ENCODE results near the gene SMG6.

SMG6 gene

DNA sequence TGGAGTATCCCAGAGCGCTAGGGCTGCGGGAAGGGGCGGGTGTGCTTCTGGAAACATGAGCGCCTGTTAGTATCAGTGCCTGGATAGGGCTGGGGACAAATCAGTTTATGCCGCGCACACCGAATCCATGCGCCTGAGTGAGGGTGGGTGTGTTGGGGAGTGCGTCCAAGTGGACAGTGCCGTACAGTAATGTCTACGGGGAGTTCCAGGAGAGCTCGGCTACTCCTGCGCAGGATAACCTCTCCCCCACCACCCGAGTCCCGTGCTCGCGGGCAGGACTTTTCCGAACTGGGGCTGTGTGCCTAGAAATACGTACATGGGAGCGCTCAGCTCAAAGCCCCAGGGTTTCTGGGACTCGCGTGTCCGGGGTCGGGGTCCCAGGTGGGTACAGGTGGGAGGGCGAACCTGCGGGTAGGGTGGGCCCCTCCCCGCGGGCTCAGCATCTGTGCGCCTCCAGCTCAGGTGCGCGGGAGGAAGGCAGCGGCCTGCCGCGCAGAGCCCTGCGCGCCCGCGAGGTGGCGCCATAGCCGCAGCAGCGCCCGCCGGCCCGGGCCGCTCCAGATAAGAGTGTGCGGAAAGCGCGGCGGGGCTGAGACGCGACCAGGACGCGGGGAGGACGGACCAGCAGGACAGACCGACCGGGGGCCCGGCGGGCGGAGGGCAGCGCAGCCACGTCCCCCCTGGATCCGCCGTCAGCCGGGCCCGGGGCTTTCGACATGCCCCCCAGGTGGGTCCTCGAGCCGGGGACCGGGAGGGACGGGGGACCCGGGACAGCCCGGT lies 248.9 kb downstream of the SMG6 start, which contains the start of gene HIC1:
Gene HIC1 (plus strand): TSS at position 592 of the 780 bp plus-strand sequence. CDS start 1,588 bp downstream, outside the sequence.
- TF ChIP-seq, protein P1, sequence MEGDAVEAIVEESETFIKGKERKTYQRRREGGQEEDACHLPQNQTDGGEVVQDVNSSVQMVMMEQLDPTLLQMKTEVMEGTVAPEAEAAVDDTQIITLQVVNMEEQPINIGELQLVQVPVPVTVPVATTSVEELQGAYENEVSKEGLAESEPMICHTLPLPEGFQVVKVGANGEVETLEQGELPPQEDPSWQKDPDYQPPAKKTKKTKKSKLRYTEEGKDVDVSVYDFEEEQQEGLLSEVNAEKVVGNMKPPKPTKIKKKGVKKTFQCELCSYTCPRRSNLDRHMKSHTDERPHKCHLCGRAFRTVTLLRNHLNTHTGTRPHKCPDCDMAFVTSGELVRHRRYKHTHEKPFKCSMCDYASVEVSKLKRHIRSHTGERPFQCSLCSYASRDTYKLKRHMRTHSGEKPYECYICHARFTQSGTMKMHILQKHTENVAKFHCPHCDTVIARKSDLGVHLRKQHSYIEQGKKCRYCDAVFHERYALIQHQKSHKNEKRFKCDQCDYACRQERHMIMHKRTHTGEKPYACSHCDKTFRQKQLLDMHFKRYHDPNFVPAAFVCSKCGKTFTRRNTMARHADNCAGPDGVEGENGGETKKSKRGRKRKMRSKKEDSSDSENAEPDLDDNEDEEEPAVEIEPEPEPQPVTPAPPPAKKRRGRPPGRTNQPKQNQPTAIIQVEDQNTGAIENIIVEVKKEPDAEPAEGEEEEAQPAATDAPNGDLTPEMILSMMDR (conservative IDR thresholded peaks at IDR 0.05), result peak; percentile 98
- H3K27ac ChIP-seq, result peak within 1 kb of the TSS; percentile 54

DNA sequence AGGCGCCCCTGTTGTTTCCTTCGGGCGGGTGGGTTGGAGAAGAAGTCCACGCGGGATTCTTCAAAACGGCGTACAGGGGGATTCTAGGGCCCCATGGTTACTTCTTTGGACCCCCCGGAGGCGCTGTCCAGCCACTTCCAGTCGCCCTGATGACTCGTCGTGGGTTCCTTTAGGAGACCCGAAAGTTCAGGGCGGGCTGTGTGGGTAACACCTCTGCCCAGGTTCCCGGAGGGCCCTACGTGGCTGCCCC lies 249.4 kb downstream of the SMG6 start:
- peak overlapping the region; percentile 54 for H3K27ac ChIP-seq
- TF ChIP-seq, protein P1 (conservative IDR thresholded peaks at IDR 0.05), result no peak

DNA sequence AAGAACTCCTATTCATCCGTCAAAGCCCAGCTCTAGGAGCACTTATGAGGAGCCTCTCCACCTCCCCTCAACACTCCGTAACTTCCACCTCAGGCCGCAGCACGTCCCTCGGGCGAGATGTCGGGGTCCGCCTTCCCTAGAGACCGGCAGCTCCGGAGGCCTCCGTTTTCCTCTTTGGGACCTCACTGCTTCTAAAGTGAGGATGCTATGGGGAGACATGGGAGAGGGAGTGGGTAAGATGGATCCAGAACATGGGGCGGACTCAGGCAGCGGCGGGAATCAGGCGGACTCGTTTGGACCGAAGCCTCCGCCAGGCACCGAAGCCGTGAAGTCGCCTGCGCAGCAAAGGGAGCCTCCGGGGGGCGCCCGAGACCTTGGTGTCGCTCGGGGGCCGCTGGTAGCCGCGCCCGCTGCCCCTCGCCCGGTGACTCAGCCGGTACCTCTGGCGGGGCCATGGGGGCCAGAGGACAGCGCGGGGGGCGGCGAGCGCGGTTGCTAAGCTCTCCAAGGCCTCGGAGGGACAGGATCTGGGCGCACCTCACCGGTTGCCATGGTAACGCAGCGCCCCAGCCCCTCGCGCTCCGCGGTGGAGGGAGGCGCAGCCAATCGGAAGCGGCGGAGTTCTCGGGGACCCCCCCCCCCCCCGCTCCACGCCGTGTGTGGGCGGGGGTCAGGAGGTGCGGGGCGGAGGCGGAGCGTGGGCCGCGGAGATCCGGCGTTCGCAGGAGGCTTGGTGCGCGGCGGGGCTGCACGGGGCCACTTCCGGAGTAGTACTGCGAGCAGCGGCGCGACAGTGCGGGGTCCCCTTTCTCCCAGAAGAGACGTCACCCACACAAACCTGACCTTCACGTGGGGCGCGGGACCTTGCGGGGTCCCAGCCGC lies 250.0 kb downstream of the SMG6 start:
- TF ChIP-seq, protein P1 (conservative IDR thresholded peaks at IDR 0.05), result peak; percentile 90
- peak overlapping the region; percentile 54 for H3K27ac ChIP-seq

DNA sequence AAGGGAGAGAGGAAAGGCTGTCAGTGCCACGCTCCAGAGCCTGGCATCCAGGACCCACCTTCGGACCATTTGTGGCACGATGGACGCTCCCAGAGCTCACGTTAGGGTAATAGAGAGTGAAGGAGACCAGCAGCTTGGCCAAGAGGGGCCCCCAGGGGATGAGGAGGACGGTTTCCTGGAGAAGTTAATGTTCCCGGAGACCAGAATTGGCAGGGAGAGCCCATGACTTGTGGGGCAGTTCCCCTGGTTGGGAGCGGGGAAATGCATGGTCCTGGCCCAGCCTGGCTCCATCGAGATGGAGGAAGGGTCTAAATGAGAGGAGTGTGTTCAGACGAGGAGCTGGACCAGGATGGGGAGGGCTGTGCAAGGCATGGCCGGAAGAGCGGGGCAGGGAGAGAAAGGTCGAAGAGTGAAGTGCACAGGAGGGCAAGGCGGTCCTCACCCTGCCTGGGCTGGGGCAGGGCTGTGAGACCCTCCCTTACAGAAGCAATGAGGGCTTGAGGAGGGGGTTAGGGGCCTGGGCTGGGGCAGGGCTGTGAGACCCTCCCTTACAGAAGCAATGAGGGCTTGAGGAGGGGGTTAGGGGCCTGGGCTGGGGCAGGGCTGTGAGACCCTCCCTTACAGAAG lies 251.5 kb downstream of the SMG6 start:
- H3K27ac ChIP-seq, result no peak overlapping the region
- TF ChIP-seq, protein P1 (conservative IDR thresholded peaks at IDR 0.05), result no peak

DNA sequence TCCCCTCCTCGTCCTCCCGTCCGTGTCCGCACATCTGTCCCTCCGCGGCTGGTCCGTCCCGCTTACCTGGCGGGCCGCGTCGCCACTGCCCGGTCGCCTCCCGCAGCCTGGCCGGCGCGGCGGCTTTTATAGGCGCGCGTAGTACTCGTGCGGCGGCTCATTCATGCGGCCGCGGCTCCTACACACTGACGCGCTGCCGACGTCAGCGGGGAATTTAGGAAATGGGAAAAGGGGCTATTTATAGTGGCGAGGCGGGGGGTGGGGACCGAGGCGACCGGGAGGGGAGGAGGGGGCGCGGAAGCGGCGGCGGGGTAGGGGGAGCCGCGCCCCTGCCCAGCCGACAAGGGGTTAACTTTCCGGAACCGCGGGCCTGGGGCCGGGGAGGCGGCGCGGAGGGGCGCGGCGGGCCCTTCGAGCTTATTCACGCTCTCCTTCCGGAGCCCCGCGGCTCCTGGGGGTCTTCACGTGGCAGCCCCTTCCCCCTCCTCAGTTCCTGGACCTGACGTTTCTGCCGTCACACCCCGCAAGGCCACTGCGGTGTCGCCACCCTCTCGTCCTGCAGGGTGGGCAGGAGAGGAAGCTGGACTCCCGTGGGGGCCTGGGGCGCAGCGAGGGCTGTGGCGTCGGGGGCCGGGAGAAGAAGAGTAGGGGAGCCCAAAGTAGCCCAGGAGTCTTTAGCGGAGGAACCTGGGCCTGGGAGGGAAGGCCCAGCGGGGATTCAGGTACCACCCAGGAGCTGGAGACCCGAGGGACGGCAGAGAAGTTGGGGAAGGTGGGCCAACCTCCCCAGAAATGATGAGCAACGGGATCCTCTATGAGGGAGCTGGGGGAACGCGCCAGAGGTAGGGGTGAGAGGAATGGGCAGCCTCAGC lies 252.3 kb downstream of the SMG6 start:
- peak overlapping the region; percentile 78; the same call in 1 of the 2 replicates for H3K27ac ChIP-seq
- TF ChIP-seq, protein P1 (conservative IDR thresholded peaks at IDR 0.05), result no peak; the same call in 1 of the 2 replicates

DNA sequence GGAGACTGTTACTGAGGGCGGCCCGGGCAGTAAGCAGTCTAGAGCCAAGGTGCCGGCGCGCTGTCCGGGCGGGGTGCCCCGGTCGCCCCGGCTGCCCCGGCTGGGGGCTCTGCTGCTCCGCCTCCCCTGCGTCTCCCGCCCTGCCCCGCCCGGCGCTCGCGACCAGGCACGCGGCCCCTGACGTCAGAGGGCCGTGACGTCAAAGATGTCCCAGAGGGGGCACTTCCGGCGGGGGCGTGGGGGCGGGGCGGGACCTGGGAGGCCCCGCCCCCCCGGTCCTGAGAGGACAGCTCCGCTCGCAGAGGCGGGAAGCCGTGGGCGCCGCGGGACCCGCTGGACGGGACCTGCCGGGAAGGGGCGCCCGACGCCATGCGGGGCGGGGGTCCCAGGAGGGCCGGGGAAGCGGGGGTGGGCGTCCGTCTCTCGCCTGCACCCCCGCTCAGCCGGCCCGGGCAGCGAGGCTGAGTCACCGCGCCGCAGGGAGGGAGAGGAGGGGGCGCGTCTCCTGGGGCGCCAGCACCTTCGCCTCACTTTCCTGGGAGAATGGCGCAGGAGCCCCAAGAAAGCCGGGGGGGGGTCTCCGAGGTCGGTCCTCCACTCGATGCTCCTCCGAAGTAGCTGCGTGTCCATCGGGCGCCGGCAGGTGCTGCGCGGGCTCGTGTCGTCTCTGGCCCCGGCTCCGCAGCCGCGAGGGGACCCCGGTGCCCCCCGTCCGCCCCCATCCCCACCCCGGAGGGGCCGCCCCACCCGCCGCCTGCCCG lies 253.1 kb downstream of the SMG6 start:
- TF ChIP-seq, protein P1 (conservative IDR thresholded peaks at IDR 0.05), result peak; percentile 22; the same call in 1 of the 2 replicates
- H3K27ac ChIP-seq, result peak overlapping the region; percentile 78
